ENCODE measurements around the gene EPX.

DNA sequence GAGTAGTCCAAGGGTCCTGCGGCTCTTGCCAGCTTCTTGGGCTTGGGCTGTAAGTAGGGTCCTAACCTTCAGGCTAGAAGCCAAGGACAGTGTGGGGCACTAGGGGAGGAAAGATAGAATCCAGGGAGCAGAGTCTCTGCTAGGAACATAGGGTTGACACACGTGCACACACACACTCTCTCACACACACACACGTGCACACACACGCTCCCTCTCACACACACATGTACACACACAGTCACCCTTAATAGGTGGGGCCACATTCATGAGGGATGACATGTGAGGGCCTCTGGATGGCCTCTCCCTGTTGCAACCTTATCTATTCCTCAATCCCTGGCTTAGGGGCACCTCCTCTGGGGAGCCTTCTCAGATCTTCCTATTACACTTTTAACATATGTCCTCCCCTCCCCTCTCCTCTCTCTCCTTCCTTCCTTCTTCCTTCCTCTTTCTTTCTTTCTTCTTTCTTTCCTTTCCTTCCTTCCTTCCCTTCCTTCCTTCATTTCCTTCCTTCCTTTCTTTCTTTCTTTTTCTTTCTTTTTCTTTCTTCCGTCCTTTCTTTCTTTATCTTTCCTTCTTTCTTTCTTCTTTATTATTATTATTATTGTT is 3.1 kb downstream of the EPX start:
- TF ChIP-seq, protein P1, sequence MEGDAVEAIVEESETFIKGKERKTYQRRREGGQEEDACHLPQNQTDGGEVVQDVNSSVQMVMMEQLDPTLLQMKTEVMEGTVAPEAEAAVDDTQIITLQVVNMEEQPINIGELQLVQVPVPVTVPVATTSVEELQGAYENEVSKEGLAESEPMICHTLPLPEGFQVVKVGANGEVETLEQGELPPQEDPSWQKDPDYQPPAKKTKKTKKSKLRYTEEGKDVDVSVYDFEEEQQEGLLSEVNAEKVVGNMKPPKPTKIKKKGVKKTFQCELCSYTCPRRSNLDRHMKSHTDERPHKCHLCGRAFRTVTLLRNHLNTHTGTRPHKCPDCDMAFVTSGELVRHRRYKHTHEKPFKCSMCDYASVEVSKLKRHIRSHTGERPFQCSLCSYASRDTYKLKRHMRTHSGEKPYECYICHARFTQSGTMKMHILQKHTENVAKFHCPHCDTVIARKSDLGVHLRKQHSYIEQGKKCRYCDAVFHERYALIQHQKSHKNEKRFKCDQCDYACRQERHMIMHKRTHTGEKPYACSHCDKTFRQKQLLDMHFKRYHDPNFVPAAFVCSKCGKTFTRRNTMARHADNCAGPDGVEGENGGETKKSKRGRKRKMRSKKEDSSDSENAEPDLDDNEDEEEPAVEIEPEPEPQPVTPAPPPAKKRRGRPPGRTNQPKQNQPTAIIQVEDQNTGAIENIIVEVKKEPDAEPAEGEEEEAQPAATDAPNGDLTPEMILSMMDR (IDR thresholded peaks at IDR 0.05) = no peak
- no peak for TF ChIP-seq POLR2A (IDR thresholded peaks at IDR 0.05)

All from body of pancreas (tissue), 4 donors.